HCT116 (cell line): ENCODE data around the gene LIPM. TPM values are rescaled to one million over a fixed set of nuclear protein-coding genes. Genes with fewer than 3 reads are reported as not detected.
A peak's percentile ranks its signal among the peaks of the same experiment; 100 is the strongest.

Experiments used
- ATAC-seq: fragments of 200-7000 bp; cut with Tn5 transposase; 2 replicates; pipeline ENCODE4 v1.9.1; 2020; ENCODE audit warnings: mild to moderate bottlenecking, moderate library complexity
- BruUV-seq: library from RNA; stranded (reverse); fragments of 400-500 nt; replicated peaks from 2 replicates; lab custom pipeline; 2021; lab: Mats Ljungman, UMichigan
- CTCF ChIA-PET: fragments of 300-600 bp; sonication (Branson Sonifier 250); formaldehyde crosslinking; loops from one replicate; lab custom pipeline; 2021; ENCODE audit warnings: antibody characterized with exemption; lab: Charles Lee
- POLR2A ChIA-PET: fragments of 300-600, 350-600 bp; sonication (Branson Sonifier 250); formaldehyde crosslinking; loops from one replicate; lab custom pipeline; 2021; ENCODE audit warnings: antibody characterized with exemption; lab: Charles Lee
- RAD21 ChIA-PET, 2 experiments: fragments of 300-600 bp; sonication (Branson Sonifier 250); formaldehyde crosslinking; loops; one replicate each; lab custom pipeline; 2023; ENCODE audit warnings: low total read pairs in 2 of 2; ENCODE audit not compliant: uncharacterized antibody in 2 of 2, unreplicated experiment in 2 of 2, low non-redundant PET in 1 of 2; lab: Charles Lee
- DNase-seq: peaks from one replicate; pipeline ENCODE4 v3.0.0-alpha.2; 2010; ENCODE audit warnings: low read depth, low spot score
- H2AFZ ChIP-seq: fragments of 200-600 bp; shearing (Covaris generic), sonication (generic); 2 replicates; pipeline ENCODE4 v1.6.1; 2017; ENCODE audit warnings: low read depth, mixed run types, mixed read lengths, antibody characterized with exemption, low read length; ENCODE audit not compliant: poor library complexity, severe bottlenecking
- H3K27ac ChIP-seq: 2 replicates; pipeline ENCODE4 v1.5.1; 2012; ENCODE audit warnings: low read depth, low read length
- H3K27me3 ChIP-seq: fragments of 200-600 bp; sonication (generic); 2 replicates; pipeline ENCODE4 v1.6.1; 2016; ENCODE audit warnings: mixed run types, low read length, mixed read lengths; ENCODE audit not compliant: insufficient read depth
- H3K36me3 ChIP-seq, 2 experiments: fragments of 200-500 bp in 1 of 2; fragments of 200-600 bp in 1 of 2; sonication (Bioruptor generic) in 1 of 2; sonication (generic) in 1 of 2; 2 replicates each; pipeline versions ENCODE4 v1.5.1 to v1.6.1; 2014 to 2016; ENCODE audit warnings: low read length in 2 of 2, inconsistent platforms in 1 of 2, mixed read lengths in 1 of 2, mixed run types in 1 of 2; ENCODE audit not compliant: insufficient read depth in 2 of 2, control insufficient read depth in 1 of 2
- H3K4me1 ChIP-seq, 2 experiments: fragments of 200-600 bp in 1 of 2; sonication (generic) in 1 of 2; 2 replicates each; pipeline versions ENCODE4 v1.5.1 to v1.6.1; 2012 to 2017; ENCODE audit warnings: low read length in 2 of 2, inconsistent platforms in 1 of 2, mild to moderate bottlenecking in 1 of 2, mixed read lengths in 1 of 2, mixed run types in 1 of 2, moderate library complexity in 1 of 2; ENCODE audit not compliant: insufficient read depth in 2 of 2, control insufficient read depth in 1 of 2
- H3K4me2 ChIP-seq: fragments of 200-600 bp; sonication (generic); 2 replicates; pipeline ENCODE4 v1.6.1; 2017; ENCODE audit warnings: mixed run types, low read length, mixed read lengths
- H3K4me3 ChIP-seq, 2 experiments: fragments of 200-600 bp in 1 of 2; sonication (generic) in 1 of 2; replicated peaks in 1 of 2; 2 replicates each; pipeline ENCODE4 v1.5.1; 2011 to 2016; ENCODE audit warnings: low read length in 2 of 2, control low read depth in 1 of 2, low read depth in 1 of 2, mild to moderate bottlenecking in 1 of 2, mixed read lengths in 1 of 2, mixed run types in 1 of 2
- H3K79me2 ChIP-seq: fragments of 200-600 bp; sonication (generic); 2 replicates; pipeline ENCODE4 v1.6.1; 2017; ENCODE audit warnings: mild to moderate bottlenecking, mixed run types, low read length, moderate library complexity, mixed read lengths; ENCODE audit not compliant: insufficient read depth
- H3K9ac ChIP-seq: fragments of 200-600 bp; sonication (generic); 2 replicates; pipeline ENCODE4 v1.6.1; 2016; ENCODE audit warnings: low read length, mixed read lengths
- H3K9me2 ChIP-seq: fragments of 200-600 bp; sonication (generic), shearing (Covaris generic); 2 replicates; pipeline ENCODE4 v1.6.1; 2017; ENCODE audit warnings: mixed run types, mild to moderate bottlenecking, moderate library complexity; ENCODE audit not compliant: insufficient read depth
- H3K9me3 ChIP-seq, 2 experiments: fragments of 200-500 bp in 1 of 2; fragments of 200-600 bp in 1 of 2; sonication (Bioruptor generic) in 1 of 2; sonication (generic) in 1 of 2; 2 replicates each; pipeline ENCODE4 v1.6.1; 2014 to 2017; ENCODE audit warnings: low read length in 2 of 2, mixed read lengths in 2 of 2, inconsistent platforms in 1 of 2, low read depth in 1 of 2, mild to moderate bottlenecking in 1 of 2, mixed run types in 1 of 2, moderate library complexity in 1 of 2; ENCODE audit not compliant: control insufficient read depth in 1 of 2, insufficient read depth in 1 of 2
- H4K20me1 ChIP-seq: fragments of 200-600 bp; sonication (generic), shearing (Covaris generic); 2 replicates; pipeline ENCODE4 v1.6.1; 2017; ENCODE audit warnings: mixed run types, mild to moderate bottlenecking, moderate library complexity; ENCODE audit not compliant: insufficient read depth
- CBX3 ChIP-seq: IDR thresholded peaks from 2 replicates; pipeline ENCODE4 v1.6.1; 2012; ENCODE audit warnings: low read depth
- ELF1 ChIP-seq: IDR thresholded peaks from 2 replicates; pipeline ENCODE4 v1.6.1; 2012; ENCODE audit warnings: low read depth, borderline replicate concordance
- FOSL1 ChIP-seq: IDR thresholded peaks from 2 replicates; pipeline ENCODE4 v1.6.1; 2012; ENCODE audit warnings: low read depth
- JUND ChIP-seq: IDR thresholded peaks from 2 replicates; pipeline ENCODE4 v1.6.1; 2012
- RAD21 ChIP-seq: IDR thresholded peaks from 2 replicates; pipeline ENCODE4 v1.6.1; 2012; ENCODE audit warnings: low read depth, mild to moderate bottlenecking
- REST ChIP-seq: IDR thresholded peaks from 2 replicates; pipeline ENCODE4 v1.6.1; 2012; ENCODE audit warnings: low read depth
- TCF7L2 ChIP-seq: IDR thresholded peaks from 2 replicates; pipeline ENCODE4 v1.7.0; 2011; ENCODE audit warnings: borderline replicate concordance, inconsistent platforms; ENCODE audit not compliant: insufficient read depth, insufficient read length; ENCODE audit errors: extremely low read depth
- intact Hi-C: fragments of 100-400 bp; cut with micrococcal nuclease; formaldehyde crosslinking; loops from 2 replicates; pipeline ENCODE4 v1.10.0; 2022
- total RNA-seq: library from RNA; stranded (reverse); gene quantifications from one replicate; pipeline ENCODE4 v1.2.1, GENCODE V29; 2021; ENCODE audit not compliant: unreplicated experiment

The LIPM gene
- total RNA-seq, 1 experiment from 2014 or later = not detected

GRCh38 chr10:88793712-88794299, 8.7 kb upstream of the LIPM start:
- H3K4me3 ChIP-seq = no peak overlapping the region
- peak overlapping the region; percentile 42 for H2AFZ ChIP-seq
- RAD21 ChIA-PET = no interaction called here
- ATAC-seq (no peak), DNase-seq (no peak)
- H3K27ac ChIP-seq = no peak overlapping the region
- intact Hi-C loops = loop anchor here (5.0 kb wide), 2 partner anchors 107 to 227 kb away; no protein-coding TSS in a partner anchor
- no peak overlapping the region for H3K9ac ChIP-seq
- H3K4me1 ChIP-seq = peaks cover 6 to 10% of the 10 kb centered on the region in 2 experiments; a peak in 3 of 4 replicates
- H3K36me3 ChIP-seq = no peaks in the 10 kb centered on the region
- CTCF ChIA-PET = interaction anchor here (1.2 to 1.4 kb wide), 2 partner anchors 207 to 229 kb away, joined by 4 to 9 read pairs; no protein-coding TSS in a partner anchor
- POLR2A ChIA-PET = no interaction called here
- no TSS peak for BruUV-seq
- no peaks in the 10 kb centered on the region for H4K20me1 ChIP-seq
- no peaks in the 10 kb centered on the region for H3K9me3 ChIP-seq
- TF ChIP-seq RAD21 = no peak
- TF ChIP-seq ELF1 = no peak
- TF ChIP-seq REST = no peak
- TF ChIP-seq CBX3 = 0 out of 2 replicates have a peak, but pooled peaks have one; percentile 13
- TF ChIP-seq FOSL1 = peak; percentile 59; the same call in 1 of the 2 replicates
- TF ChIP-seq TCF7L2 = peak; percentile 30
- TF ChIP-seq JUND = peak; percentile 64
- H3K4me2 ChIP-seq = peak overlapping the region; percentile 23; the same call in 1 of the 2 replicates
- no peaks in the 10 kb centered on the region for H3K9me2 ChIP-seq
- no peaks in the 10 kb centered on the region for H3K27me3 ChIP-seq
- H3K79me2 ChIP-seq = no peaks in the 10 kb centered on the region
